Epithelial cell of esophagus (primary cell): ENCODE results near the gene TDP1.

Source experiments
- DNase-seq: peaks from one replicate; pipeline ENCODE4 v3.0.0; 2010; ENCODE audit warnings: low read depth
- H3K4me3 ChIP-seq: 2 replicates; pipeline ENCODE4 v1.5.1; 2011; ENCODE audit warnings: mild to moderate bottlenecking, low read length, control low read depth
- TF ChIP-seq, protein P1 (sequence below): IDR thresholded peaks from 2 replicates; pipeline ENCODE4 v1.5.1; 2011; ENCODE audit warnings: low read depth, mild to moderate bottlenecking, low read length, control low read depth, inconsistent platforms; ENCODE audit not compliant: insufficient read depth; ENCODE audit errors: missing control alignments

The TDP1 gene

DNA sequence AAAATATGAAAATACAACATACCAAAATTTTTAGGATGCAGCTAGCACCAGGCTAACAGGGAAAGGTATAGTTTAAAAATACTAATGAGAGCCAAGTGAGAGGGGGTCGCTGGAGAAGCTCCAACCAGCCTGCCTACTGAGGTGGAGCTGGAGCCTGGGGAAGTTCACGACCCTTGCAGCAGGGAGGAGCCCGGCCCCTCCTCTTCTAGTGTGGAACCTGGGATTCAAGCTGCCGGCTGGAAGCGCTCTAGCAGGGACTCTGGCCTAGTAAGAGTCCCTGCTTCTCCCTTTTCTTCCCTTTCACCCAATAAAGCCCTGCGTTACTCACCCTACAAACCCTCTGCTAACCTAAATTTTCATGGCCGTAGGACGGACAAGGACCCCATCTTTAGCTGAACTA lies 101.1 kb downstream of the TDP1 start:
- TF ChIP-seq, protein P1, sequence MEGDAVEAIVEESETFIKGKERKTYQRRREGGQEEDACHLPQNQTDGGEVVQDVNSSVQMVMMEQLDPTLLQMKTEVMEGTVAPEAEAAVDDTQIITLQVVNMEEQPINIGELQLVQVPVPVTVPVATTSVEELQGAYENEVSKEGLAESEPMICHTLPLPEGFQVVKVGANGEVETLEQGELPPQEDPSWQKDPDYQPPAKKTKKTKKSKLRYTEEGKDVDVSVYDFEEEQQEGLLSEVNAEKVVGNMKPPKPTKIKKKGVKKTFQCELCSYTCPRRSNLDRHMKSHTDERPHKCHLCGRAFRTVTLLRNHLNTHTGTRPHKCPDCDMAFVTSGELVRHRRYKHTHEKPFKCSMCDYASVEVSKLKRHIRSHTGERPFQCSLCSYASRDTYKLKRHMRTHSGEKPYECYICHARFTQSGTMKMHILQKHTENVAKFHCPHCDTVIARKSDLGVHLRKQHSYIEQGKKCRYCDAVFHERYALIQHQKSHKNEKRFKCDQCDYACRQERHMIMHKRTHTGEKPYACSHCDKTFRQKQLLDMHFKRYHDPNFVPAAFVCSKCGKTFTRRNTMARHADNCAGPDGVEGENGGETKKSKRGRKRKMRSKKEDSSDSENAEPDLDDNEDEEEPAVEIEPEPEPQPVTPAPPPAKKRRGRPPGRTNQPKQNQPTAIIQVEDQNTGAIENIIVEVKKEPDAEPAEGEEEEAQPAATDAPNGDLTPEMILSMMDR = no peak
- no peak for DNase-seq

DNA sequence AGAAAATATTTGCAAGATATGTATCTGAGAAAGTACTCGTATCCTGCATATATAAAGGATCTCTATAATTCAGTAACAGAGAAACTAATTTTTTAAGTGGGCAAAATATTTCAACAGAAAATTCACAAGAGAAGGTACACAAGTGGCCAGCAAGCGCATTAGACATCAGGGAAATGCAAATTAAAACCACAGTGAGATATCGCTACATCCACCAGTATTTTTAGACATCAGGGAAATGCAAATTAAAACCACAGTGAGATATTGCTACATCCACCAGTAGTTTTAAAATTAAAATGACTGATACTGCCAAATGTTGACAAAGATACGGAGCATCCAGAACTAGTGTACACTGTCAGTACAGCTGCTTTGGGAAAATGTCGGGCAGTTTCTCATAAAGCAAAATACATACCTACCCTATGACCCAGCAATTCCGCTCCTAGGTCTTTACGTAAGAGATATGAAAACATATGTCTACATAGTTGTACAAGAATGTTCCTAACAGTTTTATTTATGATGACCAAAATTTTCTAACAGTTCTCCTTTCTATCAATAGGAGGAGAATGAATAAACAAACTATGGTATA lies 103.2 kb downstream of the TDP1 start:
- no peak for DNase-seq
- TF ChIP-seq, protein P1 = no peak

More for the DNA sequence above, 101.1 kb downstream of the TDP1 start:
- H3K4me3 ChIP-seq = no peak overlapping the region

DNA sequence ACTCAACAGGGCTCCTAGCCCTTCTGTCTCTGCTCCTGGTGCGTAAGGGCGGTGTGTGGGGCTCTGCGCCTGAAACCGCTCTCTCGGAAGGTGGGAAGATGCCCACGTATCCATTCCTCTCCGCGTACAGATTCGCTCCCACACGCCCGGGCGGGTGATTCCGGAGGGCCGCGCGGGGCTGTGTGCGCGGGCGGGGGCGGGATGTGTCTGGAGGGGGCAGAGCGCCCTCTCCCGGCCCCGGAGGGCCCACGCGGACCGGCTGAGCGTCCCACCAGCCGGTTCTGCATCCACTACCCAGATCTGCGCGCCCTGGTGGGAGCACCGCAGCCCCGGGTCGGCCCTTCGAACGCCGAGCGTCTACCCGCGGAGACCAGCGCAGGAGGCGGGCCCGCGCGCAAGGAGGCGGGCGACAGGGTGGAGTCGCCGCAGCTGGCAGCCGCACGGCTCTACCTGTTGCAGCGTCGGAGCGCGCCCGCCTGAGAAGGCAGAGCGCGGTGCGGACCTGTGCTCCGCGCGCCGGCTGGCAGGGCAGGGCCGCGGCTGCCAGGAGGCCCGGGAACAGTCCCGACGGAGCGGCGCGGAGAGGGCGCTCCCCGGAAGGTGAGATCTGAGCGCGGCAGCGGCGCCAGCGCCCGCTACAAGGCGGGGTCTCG lies 104.7 kb downstream of the TDP1 start:
- peak; percentile 75 for DNase-seq
- TF ChIP-seq, protein P1 = no peak
- peak overlapping the region; percentile 28 for H3K4me3 ChIP-seq

More for the DNA sequence above, 103.2 kb downstream of the TDP1 start:
- H3K4me3 ChIP-seq = no peak overlapping the region

DNA sequence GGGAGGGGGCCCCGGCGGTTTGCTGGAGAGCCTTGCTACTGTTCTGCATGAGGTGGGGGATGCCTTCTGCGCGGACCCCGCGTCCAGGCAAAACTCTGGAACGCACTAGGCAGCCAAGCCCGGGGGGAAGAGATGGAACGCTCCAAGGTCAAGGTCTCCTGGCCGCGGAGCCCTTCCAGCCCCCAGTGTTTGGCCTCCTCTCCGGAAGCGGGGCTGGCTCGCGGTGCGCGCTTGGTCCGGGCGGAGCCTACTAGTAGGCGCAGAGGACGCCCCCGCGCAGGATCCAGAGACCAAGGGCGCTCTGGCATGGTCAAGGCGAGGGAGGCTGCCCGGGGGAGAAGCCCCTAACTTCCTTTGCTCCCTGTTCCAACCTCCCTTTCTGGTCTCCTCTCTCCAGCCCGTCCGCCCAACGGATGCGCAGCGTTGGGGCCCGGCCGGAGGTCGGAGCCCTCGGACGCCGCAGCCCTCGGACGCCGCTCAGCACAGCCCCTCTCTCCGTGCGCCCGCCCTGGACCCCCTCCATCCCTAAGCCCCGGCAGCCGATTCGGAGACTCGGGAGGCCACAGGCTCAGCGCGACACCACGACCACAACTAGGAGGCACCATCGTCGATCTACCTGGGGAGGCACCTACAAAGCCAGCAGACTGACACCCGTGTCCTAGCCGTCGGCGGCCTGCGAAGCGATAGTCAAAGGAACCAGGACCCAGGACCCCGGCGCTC lies 105.4 kb downstream of the TDP1 start:
- no peak for DNase-seq
- no peak overlapping the region for H3K4me3 ChIP-seq
- TF ChIP-seq, protein P1 = no peak

DNA sequence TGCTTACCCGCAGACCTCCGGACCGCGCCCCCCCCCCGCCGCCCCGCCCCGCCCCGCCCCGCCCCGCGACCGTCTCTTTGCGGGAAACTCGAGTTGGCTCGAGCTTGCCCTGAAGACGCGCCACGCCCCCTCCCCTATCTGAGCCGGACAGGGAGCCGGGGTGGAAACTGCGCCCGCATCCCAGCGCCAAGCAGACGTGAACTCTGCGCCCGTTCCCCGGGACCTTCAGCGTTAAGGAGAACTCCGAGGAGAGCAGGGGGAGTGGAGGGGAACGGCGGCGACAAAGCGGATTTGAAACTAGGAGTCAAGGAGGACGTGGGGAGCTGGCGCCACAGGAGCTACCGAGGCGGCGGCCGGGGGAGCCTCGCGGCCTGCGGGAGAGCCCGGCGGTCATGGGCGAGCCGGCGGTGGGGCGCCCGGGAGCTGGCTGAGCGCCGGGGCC lies 106.0 kb downstream of the TDP1 start, which contains the start of gene KCNK13:
Gene KCNK13, plus strand, starts transcription at position 310 of the 442 bp plus-strand sequence. CDS start 212 bp downstream, outside the sequence.
- peak within 1 kb of the TSS; percentile 7 for H3K4me3 ChIP-seq
- DNase-seq = peak; percentile 2
- TF ChIP-seq, protein P1 = no peak

DNA sequence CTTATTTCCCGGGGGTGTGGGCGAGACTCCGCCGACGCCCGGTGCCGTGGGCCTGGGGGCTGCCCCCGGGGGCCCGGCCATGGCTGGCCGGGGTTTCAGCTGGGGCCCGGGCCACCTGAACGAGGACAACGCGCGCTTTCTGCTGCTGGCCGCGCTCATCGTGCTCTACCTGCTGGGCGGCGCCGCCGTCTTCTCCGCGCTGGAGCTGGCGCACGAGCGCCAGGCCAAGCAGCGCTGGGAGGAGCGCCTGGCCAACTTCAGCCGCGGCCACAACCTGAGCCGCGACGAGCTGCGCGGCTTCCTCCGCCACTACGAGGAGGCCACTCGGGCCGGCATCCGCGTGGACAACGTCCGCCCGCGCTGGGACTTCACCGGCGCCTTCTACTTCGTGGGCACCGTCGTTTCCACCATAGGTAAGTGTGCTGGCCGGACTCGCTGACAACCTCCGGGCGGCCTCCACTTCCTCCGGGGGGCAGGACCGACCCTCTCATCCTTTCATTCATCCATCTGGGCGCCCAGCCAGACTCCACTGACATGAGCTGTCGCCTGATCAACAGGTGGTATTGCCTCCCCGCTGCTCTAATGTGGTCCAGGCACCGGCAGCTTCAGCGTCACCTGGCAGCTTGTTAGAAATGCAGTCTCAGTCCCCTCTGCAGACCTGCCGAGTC lies 106.5 kb downstream of the TDP1 start:
- DNase-seq = peak; percentile 52
- TF ChIP-seq, protein P1 = no peak
- H3K4me3 ChIP-seq = no peak overlapping the region
